ENCODE results near the gene CLK4. TPM values are rescaled to one million over a fixed set of nuclear protein-coding genes. Genes with fewer than 3 reads are reported as not detected.

Gene CLK4
- total RNA-seq, 2 donors from 2014 or later, result 15.6 to 17.5 TPM

DNA sequence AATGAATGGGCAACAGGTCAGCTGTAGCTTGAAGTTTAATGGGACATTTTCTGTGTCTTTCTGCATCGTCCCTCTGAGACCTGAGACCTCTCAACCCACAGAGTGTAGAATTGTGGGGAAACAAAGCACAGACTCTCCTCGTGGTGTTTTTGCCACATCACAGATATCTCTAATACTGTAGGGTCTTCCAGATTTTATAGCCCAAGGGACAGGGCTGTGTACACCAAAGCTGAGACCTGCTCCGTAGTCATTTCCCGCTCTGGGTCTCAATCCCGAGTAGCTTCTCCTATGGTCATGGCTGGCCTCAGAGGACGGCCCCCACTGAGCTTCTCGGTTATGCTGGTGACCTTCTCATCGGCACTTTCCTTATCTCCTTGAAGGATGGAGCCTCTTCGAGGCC, 14.9 kb upstream of the CLK4 start:
- intact Hi-C loops (cut with DNase I), result no loop called here

DNA sequence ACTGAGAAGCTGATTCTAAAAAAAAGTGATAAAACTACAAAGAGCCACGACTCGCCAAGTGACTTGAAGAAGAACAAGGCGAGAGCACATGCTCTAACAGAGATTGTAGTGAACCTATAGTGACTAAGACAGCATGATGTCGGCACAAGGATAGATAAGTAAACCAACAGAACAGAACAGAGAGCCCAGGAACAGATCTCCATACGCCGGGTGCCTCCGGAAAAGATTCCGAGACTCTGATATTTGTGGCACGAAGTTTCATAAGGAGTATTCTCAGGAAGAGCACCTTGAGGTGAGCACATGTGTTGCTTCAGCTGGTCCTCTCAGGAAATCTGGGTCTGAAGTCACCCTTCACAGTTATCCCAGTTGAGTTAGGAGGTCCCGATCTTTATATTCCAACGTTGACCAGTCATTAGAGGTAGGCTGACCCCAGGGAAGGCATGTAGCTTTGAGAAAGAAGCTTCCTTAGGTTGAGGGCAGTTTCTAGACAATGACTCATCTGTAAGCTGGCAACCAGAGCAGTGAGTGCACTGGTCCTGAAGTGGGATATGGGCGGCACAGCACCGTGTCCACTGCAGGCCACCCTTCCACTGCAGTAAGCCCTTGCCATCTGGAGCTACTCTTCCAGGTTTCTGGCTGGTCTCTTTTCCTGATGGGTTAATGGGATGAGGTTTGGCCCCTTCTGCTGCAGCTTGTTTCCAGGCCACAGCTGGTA, 13.6 kb upstream of the CLK4 start:
- DNase-seq, result no peak
- no peak for ATAC-seq
- intact Hi-C loops (cut with DNase I), result no loop called here

More for the DNA sequence above, 14.9 kb upstream of the CLK4 start:
- no peak for DNase-seq
- ATAC-seq, result no peak

DNA sequence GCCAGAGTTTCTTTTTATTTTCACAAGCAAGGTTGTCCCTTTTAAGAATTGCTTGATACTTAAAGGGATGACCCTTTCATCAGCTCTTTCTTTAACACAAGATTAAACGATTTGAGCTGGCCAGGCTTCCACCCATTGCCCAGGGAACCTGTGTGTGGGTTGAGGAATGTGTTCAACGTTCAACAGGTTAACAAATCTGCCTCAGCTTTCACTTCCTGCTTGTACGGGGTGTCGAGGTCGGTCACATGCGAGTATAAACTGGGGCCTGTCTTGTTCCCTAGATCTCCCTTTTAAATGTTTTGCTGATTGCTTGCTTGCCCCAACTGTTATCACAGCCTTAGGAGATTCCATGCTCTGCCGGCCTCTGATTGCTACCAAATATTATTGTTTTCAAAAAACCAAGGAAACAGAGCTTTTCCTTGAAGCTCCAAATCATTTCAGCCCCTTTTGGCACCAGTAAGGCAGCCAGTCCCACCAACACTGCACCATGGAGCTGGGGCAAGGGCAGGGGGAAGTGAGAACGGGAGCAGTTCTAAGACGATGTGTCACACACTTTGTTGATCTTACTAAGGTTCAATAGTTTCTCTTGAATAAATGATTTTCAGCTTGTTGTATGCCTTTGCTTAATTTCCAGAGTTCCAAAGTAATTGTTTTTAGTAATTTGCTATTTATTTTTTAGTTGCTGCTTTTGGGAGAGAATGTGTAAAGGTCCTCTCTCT, 10.7 kb upstream of the CLK4 start:
- intact Hi-C loops (cut with DNase I), result no loop called here

DNA sequence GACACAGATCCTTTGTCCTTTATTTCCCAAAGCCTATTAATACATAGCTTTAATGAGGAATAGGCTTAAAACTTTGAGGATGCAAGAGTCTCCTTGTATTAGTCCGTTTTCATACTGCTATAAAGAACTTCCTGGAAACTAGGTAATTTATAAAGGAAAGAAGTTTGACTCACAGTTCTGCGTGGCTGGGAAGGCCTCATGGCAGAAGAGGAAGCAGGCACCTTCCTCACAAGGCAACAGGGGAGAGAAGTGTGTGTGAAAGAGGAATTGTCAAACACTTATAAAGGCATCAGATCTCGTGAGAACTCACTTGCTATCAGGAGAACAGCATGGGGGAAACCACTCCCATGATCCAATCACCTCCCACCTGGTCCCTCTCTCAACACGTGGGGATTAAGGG, 5.4 kb upstream of the CLK4 start:
- ATAC-seq (no peak), DNase-seq (no peak)
- intact Hi-C loops (cut with DNase I), result no loop called here

More for the DNA sequence above, 10.7 kb upstream of the CLK4 start:
- DNase-seq (no peak), ATAC-seq (no peak)

DNA sequence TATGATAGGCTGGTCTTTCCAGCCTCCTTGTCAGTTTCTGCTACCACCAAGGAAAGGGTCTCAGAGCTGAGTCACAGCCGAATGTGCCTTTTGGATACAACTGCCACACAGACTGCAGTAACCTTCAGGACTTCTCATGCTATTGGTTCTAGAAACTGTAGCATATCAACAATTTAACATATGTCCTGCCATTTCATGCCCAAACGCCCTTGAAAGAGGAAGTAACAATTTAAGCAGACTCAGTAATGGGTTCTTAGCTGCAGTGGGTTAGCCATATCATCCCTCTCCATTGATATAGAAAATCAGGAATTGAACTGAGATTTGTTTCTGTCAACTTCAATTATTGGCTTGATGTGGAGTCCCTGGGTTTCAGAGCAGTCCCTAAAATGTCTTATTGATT, 4.1 kb upstream of the CLK4 start:
- DNase-seq (no peak), ATAC-seq (no peak)
- intact Hi-C loops (cut with DNase I), result no loop called here

DNA sequence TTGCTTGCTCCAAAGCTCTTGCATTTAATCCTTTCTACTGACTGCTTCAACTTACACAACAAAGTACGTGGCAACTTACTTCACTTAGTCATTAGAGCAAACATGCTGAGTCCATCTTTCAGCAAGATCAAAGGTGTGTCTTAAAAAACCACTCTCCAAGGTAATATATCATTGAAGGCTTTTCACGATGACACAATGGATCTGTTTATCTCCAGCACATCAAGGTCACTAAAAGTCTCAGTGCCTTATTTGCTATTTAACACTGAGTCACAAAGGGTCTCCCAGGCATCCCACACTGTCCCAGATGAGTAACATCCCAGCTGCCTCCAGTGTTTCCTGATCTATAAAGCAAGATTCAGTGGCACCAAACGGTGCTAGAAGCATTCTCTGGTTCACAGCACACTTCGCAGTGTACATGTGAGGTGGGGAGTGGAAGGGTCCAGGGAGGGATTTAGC, 3.7 kb upstream of the CLK4 start:
- no peak for DNase-seq
- intact Hi-C loops (cut with DNase I), result no loop called here

DNA sequence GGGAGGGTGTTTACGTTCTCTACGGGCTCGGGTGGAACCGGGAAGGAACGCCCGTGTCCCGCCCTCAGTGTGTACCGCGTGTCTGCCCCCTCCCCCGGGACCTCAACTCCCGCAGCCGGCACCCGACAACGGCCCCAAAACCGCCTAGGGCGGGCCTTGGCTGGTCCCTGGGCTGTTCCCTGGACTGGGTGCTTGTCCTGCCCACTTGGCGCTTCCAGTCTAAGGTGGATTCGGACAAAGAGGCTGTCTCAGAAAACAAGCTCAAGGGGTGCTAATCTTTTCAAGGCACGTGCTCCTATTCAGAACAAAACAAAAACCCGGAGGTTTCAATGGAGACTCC, 379 bp upstream of the CLK4 start:
- intact Hi-C loops (cut with DNase I), result no loop called here
- DNase-seq (no peak), ATAC-seq (no peak)

More for the DNA sequence above, 3.7 kb upstream of the CLK4 start:
- ATAC-seq, result no peak

DNA sequence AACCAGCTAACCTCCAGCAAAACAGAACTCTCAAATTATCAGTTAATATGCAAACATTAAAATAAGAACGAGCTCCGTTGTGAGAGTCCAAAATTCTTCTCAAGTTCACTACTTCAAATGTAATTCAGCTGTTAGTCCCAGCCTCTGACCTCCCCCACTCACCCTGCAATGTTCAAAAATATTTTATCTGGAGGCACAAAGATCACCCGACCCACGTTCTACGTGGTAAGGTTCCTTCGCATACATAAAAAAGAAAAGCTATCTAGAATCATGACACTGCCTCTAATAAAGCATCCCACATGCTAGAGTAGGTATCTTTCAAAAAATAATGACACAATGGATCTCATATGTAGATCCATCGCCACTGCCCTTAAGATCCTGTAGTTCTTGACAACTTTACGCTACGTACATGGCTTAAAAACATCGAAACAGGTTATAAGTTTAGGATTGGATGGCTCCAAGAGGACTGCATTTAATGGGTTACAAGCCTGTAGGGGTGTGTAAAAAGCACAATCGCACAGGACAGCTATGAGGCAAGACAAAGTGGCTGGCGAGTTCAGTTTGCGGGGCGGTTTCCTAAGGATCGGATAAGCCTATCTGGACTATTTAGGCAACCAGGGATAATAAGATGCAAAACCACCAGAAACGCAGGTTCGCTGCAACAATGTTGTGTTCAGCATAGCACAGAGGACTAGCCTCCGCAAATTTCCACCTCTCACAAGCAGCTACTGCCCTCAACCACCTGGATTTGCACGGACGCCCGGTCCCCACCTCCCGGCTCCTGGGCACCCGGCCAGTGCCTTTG, 969 bp downstream of the CLK4 start:
- no peak for DNase-seq
- peak; percentile 28 to 35 for ATAC-seq
- intact Hi-C loops (cut with DNase I), result no loop called here

DNA sequence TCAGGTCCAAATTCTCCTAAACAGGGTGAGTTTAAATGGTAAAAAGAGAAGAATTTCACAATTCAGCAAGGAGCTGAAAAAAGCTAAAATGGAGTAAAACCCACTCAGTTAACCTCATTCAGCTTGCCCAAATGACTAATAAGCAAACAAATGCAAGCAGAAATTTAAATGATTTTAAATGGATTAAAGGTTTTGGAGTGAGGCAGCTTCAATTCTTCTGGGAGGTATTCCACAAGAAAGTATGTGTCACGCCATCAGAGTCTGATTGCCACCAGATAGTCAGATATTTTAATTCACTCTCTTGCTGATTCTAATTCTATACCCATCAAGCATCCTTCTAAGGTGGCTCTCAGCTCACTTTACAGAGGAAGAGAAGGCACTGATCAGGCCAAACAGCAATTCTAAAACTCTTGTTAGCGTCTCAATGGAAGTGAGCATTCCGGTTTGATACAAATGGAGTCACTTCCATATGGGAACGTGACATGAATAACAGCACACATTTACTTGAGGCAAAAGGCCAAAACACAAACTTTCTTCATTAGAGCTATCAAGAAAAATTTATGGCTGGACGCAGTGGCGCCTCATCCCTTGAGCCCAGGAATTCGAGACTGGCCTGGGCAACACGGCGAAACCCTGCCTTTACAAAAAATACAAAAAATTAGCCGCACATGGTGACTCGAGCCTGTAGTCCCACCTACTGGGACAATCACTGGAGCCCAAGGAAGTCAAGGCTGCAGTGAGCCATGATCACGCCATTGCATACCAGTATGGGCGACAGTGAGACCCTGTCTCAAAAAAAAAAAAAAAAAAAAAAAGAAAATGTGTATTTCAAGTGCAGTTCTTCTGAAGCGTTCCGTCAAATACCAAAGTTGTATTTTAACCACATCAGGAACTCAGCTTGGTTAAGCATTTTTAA, 2.0 kb downstream of the CLK4 start:
- ATAC-seq (no peak), DNase-seq (no peak)
- intact Hi-C loops (cut with DNase I), result no loop called here

DNA sequence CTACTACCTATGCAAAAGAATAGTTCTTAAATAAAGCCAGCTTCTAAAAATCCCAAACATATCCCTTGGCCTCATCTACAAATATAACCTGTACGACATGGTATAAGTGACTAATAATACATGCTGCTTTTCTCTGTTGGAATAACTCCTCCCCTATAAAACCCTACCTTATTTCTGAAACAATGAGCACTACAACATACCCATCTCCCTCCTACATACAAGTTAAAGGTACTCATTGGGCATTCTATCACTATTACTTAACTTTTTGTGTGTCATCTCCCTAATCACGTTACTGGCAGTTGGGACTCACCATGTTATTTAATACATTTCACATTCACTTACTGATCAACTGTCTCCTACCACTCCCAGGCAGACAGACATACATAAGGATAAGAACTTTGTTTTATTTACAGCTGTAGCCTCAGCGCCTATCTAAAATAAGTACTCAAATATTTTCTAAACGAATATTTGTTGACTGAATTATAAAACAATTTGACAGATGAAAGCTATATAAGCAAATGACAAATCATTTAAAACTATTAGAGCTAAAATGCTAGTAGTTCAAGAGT, 4.1 kb downstream of the CLK4 start:
- ATAC-seq (no peak), DNase-seq (no peak)
- intact Hi-C loops (cut with DNase I), result no loop called here

DNA sequence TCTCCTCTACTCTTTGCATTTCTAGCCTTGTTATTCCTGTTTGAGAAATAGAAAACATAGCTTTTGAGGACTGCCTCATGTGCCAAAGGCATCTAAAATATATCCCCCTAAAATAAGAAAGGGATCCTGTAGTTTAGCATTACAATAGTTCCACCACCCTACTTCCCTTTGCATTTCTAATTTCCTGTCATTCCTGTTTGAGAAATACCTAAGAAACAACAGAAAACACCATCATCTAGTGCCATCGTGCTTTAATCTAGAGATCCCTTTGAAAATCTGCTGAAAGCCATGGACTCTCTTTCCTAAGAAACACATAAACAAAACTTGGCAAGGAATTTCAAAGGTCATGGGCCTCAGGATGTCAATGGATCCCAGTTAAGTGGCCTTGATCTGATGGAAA, 7.5 kb downstream of the CLK4 start:
- intact Hi-C loops (cut with DNase I), result no loop called here
- no peak for DNase-seq
- no peak for ATAC-seq

DNA sequence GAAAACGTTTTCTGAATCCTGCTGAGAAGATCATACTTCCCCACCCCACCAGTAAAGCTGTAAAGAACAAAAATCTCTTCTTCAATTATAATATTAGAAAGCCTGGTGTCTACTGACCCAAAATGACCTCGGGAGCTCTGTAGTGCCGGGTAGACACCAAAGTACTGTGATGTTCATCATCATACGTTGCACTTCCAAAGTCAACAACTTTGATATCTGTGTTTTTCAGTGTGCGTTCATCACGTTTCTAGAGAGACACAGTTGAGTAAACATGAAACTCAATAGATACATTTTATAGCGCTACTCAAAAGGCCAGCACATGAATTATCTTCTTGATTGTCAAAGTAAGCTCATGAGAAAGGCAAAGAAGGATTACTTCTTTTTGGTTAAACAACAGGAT, 14.6 kb downstream of the CLK4 start:
- intact Hi-C loops (cut with DNase I), result no loop called here
- ATAC-seq (no peak), DNase-seq (no peak)

DNA sequence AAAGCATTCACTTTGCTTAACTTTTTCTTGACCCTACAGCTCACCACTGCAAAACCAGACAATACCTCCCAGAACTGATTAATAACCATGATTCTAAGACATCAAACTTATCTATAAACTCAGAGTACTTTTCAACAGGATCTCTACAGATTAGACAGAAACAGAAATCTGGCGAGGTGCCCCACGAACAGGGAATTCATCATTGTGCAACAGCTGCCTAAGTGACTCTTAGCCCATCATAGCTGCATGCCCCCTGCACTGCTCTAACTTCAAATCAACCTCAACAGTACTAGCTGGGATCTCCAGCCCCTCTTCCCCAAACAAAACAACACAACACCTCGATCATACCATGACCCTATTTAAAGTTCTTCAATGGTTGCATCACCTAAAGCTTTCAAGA, 20.6 kb downstream of the CLK4 start:
- intact Hi-C loops (cut with DNase I), result no loop called here
- DNase-seq (no peak), ATAC-seq (no peak)

DNA sequence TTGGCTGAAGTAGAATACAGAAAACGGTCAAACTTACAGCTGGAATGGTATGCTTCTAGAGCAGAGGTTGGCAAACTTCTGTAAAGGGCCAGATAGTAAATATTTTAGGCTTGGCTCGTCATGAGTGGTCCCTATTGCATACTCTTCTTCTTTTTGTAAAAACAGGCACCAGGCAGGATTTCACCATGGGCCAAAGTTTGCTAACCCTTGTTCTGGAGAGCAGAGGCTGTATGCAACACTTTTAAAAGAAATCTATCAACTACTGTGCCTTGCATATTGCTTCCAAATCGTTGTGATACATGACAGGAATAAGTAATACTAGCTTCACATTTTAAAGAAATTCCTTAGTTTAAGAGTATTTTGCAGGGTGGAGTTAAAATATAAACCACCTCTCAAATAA, 21.1 kb downstream of the CLK4 start:
- ATAC-seq (no peak), DNase-seq (no peak)
- intact Hi-C loops (cut with DNase I), result no loop called here

DNA sequence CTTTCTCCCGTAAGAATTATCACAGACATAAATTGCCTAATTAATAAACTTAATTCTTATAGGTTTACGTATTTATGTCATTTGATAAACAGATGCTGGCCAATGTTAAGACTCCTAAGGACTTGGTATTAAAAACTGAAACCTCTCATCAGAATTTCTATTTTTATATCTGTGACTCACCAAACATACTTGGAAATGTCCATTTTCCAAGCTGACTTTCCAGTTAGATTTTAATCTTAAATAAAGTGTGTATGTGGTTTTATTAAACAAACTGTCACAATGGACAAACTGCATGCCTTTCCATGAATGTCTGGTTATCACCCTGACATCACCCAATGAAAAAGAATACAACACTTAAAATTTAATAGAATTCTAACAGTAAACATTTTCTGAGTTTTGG, 24.1 kb downstream of the CLK4 start:
- intact Hi-C loops (cut with DNase I), result no loop called here
- DNase-seq (no peak), ATAC-seq (no peak)

DNA sequence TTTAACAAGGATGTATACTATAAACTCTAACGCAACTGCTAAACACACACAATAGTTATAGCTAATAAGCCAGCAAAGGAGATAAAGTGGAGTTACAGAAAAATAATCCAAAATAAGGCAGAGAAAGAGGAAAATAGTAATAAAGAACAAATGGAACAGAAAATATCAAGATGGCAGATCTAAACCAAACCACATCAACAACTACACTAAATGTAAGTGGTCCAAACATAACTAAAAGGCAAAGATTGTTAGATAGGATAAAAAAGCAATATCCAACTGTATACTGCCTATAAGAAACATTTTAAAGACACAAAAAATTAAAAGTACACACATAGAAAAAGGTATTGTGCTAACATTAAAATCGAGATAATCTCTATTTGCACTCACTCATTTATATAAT, 31.1 kb downstream of the CLK4 start:
- intact Hi-C loops (cut with DNase I), result no loop called here
- ATAC-seq, result no peak
- DNase-seq, result no peak

DNA sequence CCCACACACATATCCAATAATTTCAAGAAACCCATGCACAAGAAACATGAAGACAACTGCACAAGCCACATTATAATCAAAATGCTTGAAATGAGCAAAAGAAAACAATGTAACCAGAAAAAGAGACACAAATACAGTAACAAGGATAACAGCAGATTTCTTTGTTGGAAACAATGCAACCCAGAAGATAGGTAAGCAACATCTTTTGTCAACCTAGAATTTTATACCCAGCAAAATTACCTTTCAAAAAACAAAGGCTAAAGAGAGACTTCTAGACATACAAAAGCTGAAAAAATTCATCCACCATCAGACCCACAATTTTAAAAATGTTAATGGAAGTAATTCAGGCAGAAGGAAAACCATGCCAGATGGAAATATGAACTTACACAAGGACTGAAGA, 31.7 kb downstream of the CLK4 start:
- no peak for ATAC-seq
- intact Hi-C loops (cut with DNase I), result no loop called here
- no peak for DNase-seq

DNA sequence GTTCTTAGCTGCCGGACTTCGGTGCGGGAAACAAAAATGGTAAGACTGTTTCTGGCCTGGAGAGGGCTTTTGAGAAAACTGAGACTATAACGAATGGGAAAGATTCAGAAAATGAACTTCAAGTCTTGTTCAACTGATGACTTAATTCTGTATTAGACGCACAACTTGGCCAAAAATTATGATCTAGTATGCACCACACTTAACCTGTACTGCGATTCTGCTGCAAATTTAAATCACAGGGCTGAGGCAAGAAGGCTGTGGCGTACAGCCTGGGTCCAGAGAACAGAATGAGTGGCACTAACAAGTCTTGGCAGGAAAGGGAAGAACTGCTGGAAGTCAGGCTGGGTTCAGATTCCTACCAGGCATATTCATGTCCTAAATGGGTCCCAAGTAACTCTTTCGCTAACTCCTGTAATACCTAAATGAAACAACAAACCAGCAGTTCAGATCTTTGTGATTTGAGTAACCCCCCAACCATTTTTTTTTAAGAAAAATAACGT, 35.9 kb downstream of the CLK4 start:
- ATAC-seq (peak in 1 of 2 donors; percentile 34), DNase-seq (no peak)
- intact Hi-C loops (cut with DNase I), result loop anchor here in 1 of 2 donors (1.0 kb wide), 1 partner anchor 311 kb away; no protein-coding TSS in a partner anchor

Measured in left cardiac atrium (tissue), 4 donors.